A673 (cell line): ENCODE data around the gene SLC22A25. TPM values are rescaled to one million over a fixed set of nuclear protein-coding genes. Genes with fewer than 3 reads are reported as not detected.

ENCODE experiments used
- BruUV-seq: library from RNA; stranded (reverse); fragments of 400-500 nt; replicated peaks from 2 replicates; lab custom pipeline; 2021; lab: Mats Ljungman, UMichigan
- CTCF ChIA-PET: fragments of 300-600 bp; sonication (Branson Sonifier 250); formaldehyde crosslinking; loops from one replicate; lab custom pipeline; 2022; ENCODE audit warnings: antibody characterized with exemption; lab: Charles Lee
- POLR2A ChIA-PET: fragments of 300-600 bp; sonication (Branson Sonifier 250); formaldehyde crosslinking; loops from one replicate; lab custom pipeline; 2022; ENCODE audit warnings: antibody characterized with exemption; ENCODE audit not compliant: low non-redundant PET; lab: Charles Lee
- DNase-seq: peaks from one replicate; pipeline ENCODE4 v3.0.0-alpha.2; 2015; ENCODE audit warnings: low spot score
- H3K27ac ChIP-seq: fragments of 200-600 bp; sonication (generic); 2 replicates; pipeline ENCODE4 v1.5.1; 2016; ENCODE audit warnings: mixed run types, low read depth, mild to moderate bottlenecking, mixed read lengths, antibody characterized with exemption, low read length; ENCODE audit not compliant: poor library complexity, severe bottlenecking
- H3K27me3 ChIP-seq: fragments of 200-600 bp; sonication (generic); replicated peaks from 2 replicates; pipeline ENCODE4 v1.6.1; 2017; ENCODE audit warnings: mixed run types, low read depth, mild to moderate bottlenecking, mixed read lengths, antibody characterized with exemption, low read length; ENCODE audit not compliant: insufficient read depth, poor library complexity
- H3K36me3 ChIP-seq: fragments of 200-600 bp; sonication (generic); 2 replicates; pipeline ENCODE4 v1.6.1; 2016; ENCODE audit warnings: mixed run types, mild to moderate bottlenecking, mixed read lengths, antibody characterized with exemption, low read length; ENCODE audit not compliant: insufficient read depth, poor library complexity, severe bottlenecking
- H3K4me1 ChIP-seq: fragments of 200-600 bp; sonication (generic); 2 replicates; pipeline ENCODE4 v1.6.1; 2017; ENCODE audit warnings: mixed run types, mild to moderate bottlenecking, mixed read lengths, antibody characterized with exemption, low read length; ENCODE audit not compliant: insufficient read depth, poor library complexity, severe bottlenecking
- H3K4me3 ChIP-seq: fragments of 200-600 bp; sonication (generic); 2 replicates; pipeline ENCODE4 v1.5.1; 2016; ENCODE audit warnings: low read depth, mixed run types, mild to moderate bottlenecking, mixed read lengths, low read length; ENCODE audit not compliant: poor library complexity, severe bottlenecking
- H3K9me3 ChIP-seq: fragments of 200-600 bp; sonication (generic); 2 replicates; pipeline ENCODE4 v1.6.1; 2016; ENCODE audit warnings: mixed run types, low read depth, mild to moderate bottlenecking, mixed read lengths, antibody characterized with exemption, low read length; ENCODE audit not compliant: poor library complexity, severe bottlenecking
- CTCF ChIP-seq: fragments of 300-800, 200-600 bp; sonication (generic); conservative IDR thresholded peaks from 2 replicates; pipeline ENCODE4 v1.5.1; 2017; ENCODE audit warnings: low read depth, mild to moderate bottlenecking, antibody characterized with exemption, low read length, moderate library complexity, mixed read lengths
- EZH2 ChIP-seq: fragments of 200-600 bp; sonication (generic); IDR thresholded peaks from 2 replicates; pipeline ENCODE4 v1.6.1; 2017; ENCODE audit warnings: borderline replicate concordance, low read depth, mild to moderate bottlenecking, mixed read lengths, antibody characterized with exemption, low read length; ENCODE audit not compliant: poor library complexity, severe bottlenecking
- intact Hi-C: fragments of 100-400 bp; cut with micrococcal nuclease; formaldehyde crosslinking; loops from one replicate; pipeline ENCODE4 v1.10.0; 2022; ENCODE audit not compliant: unreplicated experiment
- total RNA-seq: library from RNA; stranded (reverse); gene quantifications from 2 replicates; pipeline ENCODE4 v1.2.3, GENCODE V29; 2021

Gene SLC22A25
- total RNA-seq, 1 experiment from 2014 or later, result not detected

- H3K27me3 ChIP-seq, result peaks cover 32% of the 10 kb centered on the region
- ChIA-PET POLR2A (no interaction called here), CTCF (interaction anchor here (0.6 to 1.2 kb wide), 2 partner anchors 239 to 369 kb away, joined by 3 to 5 read pairs; no protein-coding TSS in a partner anchor)
- H3K4me3 ChIP-seq, result no peak overlapping the region
- no peak overlapping the region for H3K27ac ChIP-seq
- H3K36me3 ChIP-seq, result no peaks in the 10 kb centered on the region
- DNase-seq, result peak; percentile 35
- no TSS peak for BruUV-seq
- H3K9me3 ChIP-seq, result no peaks in the 10 kb centered on the region
- intact Hi-C loops, result loop anchor here (10.0 kb wide), 1 partner anchor 240 kb away; no protein-coding TSS in a partner anchor
- TF ChIP-seq EZH2 (no peak), CTCF (peak; percentile 47; the same call in 1 of the 2 replicates)
- no peaks in the 10 kb centered on the region for H3K4me1 ChIP-seq
Measured at GRCh38 chr11:63274776-63275175, 31.4 kb upstream of the SLC22A25 start.

- no peaks in the 10 kb centered on the region for H3K9me3 ChIP-seq
- H3K4me3 ChIP-seq, result no peak overlapping the region
- no peak for TF ChIP-seq CTCF
- TF ChIP-seq EZH2, result no peak
- no peak for DNase-seq
- ChIA-PET CTCF (no interaction called here), POLR2A (no interaction called here)
- no peaks in the 10 kb centered on the region for H3K4me1 ChIP-seq
- H3K27ac ChIP-seq, result no peak overlapping the region
- peaks cover 25% of the 10 kb centered on the region for H3K27me3 ChIP-seq
- intact Hi-C loops, result loop anchor here (10.0 kb wide), 1 partner anchor 239 kb away; no protein-coding TSS in a partner anchor
- no peaks in the 10 kb centered on the region for H3K36me3 ChIP-seq
- no TSS peak for BruUV-seq
Measured at GRCh38 chr11:63273685-63274084, 30.3 kb upstream of the SLC22A25 start.

GRCh38 chr11:63262547-63262946 is 19.1 kb upstream of the SLC22A25 start:
- Histone ChIP-seq H3K4me3 (no peak overlapping the region), H3K9me3 (no peaks in the 10 kb centered on the region), H3K27me3 (peaks cover 10% of the 10 kb centered on the region), H3K27ac (no peak overlapping the region), H3K36me3 (no peaks in the 10 kb centered on the region), H3K4me1 (no peaks in the 10 kb centered on the region)
- TF ChIP-seq CTCF, result no peak
- no peak for TF ChIP-seq EZH2
- no TSS peak for BruUV-seq
- CTCF ChIA-PET, result no interaction called here
- intact Hi-C loops, result no loop called here
- POLR2A ChIA-PET, result no interaction called here
- DNase-seq, result no peak
